Measurements from ENCODE around the gene DPM1.

The DPM1 gene

DNA sequence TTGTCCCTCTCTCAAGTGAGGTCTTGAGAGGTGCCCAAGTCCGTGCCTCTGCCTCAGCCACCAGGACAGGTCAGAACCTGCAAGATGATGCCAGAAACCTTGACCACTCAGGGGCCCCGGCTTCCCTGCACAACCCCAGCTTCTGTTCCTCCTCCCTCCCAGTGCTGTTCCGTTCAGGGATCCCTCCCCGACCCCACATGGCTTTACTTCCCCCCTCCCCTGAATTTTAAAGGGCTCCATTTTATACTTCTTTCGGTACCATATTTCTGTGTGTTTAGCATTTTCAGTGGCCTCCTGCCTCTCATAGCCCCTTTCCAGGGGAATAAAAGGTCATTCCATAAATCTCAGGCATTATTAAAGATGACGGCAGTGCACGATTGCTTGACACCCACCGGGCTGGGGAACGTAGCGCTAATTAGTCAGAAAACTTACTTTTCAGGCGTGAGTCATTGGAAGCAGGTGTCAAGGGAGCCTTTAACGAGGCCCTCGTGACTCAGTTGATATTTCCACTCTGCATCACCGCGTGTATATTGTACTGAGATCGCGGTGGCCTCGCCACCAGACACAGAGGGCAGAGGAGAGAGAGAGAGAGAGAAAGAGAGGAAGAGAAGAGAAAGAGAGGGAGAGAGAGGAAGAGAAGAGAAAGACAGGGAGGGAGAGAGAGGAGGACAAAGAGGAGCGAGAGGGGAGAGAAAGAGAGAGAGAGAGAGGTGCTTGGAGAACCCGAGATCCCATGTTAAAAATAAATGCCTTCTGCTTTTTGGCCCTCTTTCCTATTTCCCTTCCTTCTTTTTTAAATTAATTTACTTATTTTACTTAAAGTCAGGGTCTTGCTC lies 43.3 kb upstream of the DPM1 start:
- no peak for DNase-seq (ENCODE audit: low read depth, low spot score)
- TF ChIP-seq, protein P1, sequence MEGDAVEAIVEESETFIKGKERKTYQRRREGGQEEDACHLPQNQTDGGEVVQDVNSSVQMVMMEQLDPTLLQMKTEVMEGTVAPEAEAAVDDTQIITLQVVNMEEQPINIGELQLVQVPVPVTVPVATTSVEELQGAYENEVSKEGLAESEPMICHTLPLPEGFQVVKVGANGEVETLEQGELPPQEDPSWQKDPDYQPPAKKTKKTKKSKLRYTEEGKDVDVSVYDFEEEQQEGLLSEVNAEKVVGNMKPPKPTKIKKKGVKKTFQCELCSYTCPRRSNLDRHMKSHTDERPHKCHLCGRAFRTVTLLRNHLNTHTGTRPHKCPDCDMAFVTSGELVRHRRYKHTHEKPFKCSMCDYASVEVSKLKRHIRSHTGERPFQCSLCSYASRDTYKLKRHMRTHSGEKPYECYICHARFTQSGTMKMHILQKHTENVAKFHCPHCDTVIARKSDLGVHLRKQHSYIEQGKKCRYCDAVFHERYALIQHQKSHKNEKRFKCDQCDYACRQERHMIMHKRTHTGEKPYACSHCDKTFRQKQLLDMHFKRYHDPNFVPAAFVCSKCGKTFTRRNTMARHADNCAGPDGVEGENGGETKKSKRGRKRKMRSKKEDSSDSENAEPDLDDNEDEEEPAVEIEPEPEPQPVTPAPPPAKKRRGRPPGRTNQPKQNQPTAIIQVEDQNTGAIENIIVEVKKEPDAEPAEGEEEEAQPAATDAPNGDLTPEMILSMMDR (IDR thresholded peaks at IDR 0.05; ENCODE audit: low read depth, low read length): no peak
- H3K4me3 ChIP-seq (ENCODE audit: low read depth, low read length): no peak overlapping the region
- in situ Hi-C loops (cut with HindIII; ENCODE audit: low sequenced_read_pairs): no loop called here

GRCh38 chr20:50999355-50999754 lies 41.0 kb upstream of the DPM1 start:
- TF ChIP-seq, protein P1 (IDR thresholded peaks at IDR 0.05; ENCODE audit: low read depth, low read length): no peak
- in situ Hi-C loops (cut with HindIII; ENCODE audit: low sequenced_read_pairs): no loop called here
- DNase-seq (ENCODE audit: low read depth, low spot score): no peak
- H3K4me3 ChIP-seq (ENCODE audit: low read depth, low read length): no peak overlapping the region

GRCh38 chr20:50996901-50997865 lies 38.9 kb upstream of the DPM1 start:
- DNase-seq (ENCODE audit: low read depth, low spot score): peak; percentile 53
- no peak overlapping the region for H3K4me3 ChIP-seq (ENCODE audit: low read depth, low read length)
- TF ChIP-seq, protein P1 (IDR thresholded peaks at IDR 0.05; ENCODE audit: low read depth, low read length): no peak
- in situ Hi-C loops (cut with HindIII; ENCODE audit: low sequenced_read_pairs): no loop called here

DNA sequence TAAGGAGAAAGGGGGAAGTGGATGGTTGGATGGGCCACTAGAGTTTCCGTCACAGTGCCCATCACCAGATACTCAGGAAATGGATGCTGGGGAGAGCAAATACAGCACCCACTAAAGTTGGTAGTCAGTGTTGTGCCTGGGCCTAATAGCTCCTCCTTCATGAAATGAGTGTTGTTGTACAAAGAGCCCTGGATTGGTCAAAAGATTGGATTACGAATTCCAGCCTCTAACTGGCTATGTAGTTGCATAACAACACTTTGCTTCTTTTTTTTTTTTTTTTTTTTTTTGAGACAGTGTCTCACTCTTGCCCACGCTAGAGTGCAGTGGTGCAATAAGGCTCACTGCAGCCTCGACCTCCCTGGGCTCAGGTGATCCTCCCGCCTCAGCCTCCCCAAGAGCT lies 37.2 kb upstream of the DPM1 start:
- in situ Hi-C loops (cut with HindIII; ENCODE audit: low sequenced_read_pairs): no loop called here
- TF ChIP-seq, protein P1 (IDR thresholded peaks at IDR 0.05; ENCODE audit: low read depth, low read length): no peak
- no peak for DNase-seq (ENCODE audit: low read depth, low spot score)
- no peak overlapping the region for H3K4me3 ChIP-seq (ENCODE audit: low read depth, low read length)

GRCh38 chr20:50993876-50994275 lies 35.5 kb upstream of the DPM1 start:
- DNase-seq (ENCODE audit: low read depth, low spot score): no peak
- TF ChIP-seq, protein P1 (IDR thresholded peaks at IDR 0.05; ENCODE audit: low read depth, low read length): no peak
- in situ Hi-C loops (cut with HindIII; ENCODE audit: low sequenced_read_pairs): no loop called here
- H3K4me3 ChIP-seq (ENCODE audit: low read depth, low read length): no peak overlapping the region

GRCh38 chr20:50992733-50993457 lies 34.6 kb upstream of the DPM1 start:
- no peak overlapping the region for H3K4me3 ChIP-seq (ENCODE audit: low read depth, low read length)
- TF ChIP-seq, protein P1 (IDR thresholded peaks at IDR 0.05; ENCODE audit: low read depth, low read length): peak; percentile 72
- peak; percentile 74 for DNase-seq (ENCODE audit: low read depth, low spot score)
- in situ Hi-C loops (cut with HindIII; ENCODE audit: low sequenced_read_pairs): no loop called here
